NCI-H510A treated with DMSO at 0.1 percent for 48 hours (cell line): ENCODE results near the gene MED25.
A peak's percentile ranks its signal among the peaks of the same experiment; 100 is the strongest.

Experiments used
- DNase-seq: peaks from one replicate; lab custom pipeline; 2025; lab: John Stamatoyannopoulos, UW

The MED25 gene

GRCh38 chr19:49799271-49799797 is 18.8 kb upstream of the MED25 start:
- no peak for DNase-seq

GRCh38 chr19:49799798-49800376 is 18.2 kb upstream of the MED25 start:
- peak; percentile 2 for DNase-seq

GRCh38 chr19:49800771-49801170 is 17.3 kb upstream of the MED25 start:
- DNase-seq = no peak

GRCh38 chr19:49801401-49801888 is 16.6 kb upstream of the MED25 start:
- DNase-seq = no peak

GRCh38 chr19:49801966-49802661 is 16.0 kb upstream of the MED25 start:
- peak; percentile 89 for DNase-seq

- peak; percentile 81 for DNase-seq
Measured at GRCh38 chr19:49802836-49803528, 15.1 kb upstream of the MED25 start.

- no peak for DNase-seq
Measured at GRCh38 chr19:49803529-49803856, 14.6 kb upstream of the MED25 start.

GRCh38 chr19:49805822-49806619 is 12.1 kb upstream of the MED25 start:
- no peak for DNase-seq

- DNase-seq = no peak
Measured at GRCh38 chr19:49806620-49806959, 11.5 kb upstream of the MED25 start.

- DNase-seq = no peak
Measured at GRCh38 chr19:49807058-49807903, 10.8 kb upstream of the MED25 start.

GRCh38 chr19:49807904-49808675 is 10.0 kb upstream of the MED25 start:
- DNase-seq = no peak

- peak; percentile 58 for DNase-seq
Measured at GRCh38 chr19:49808711-49809159, 9.4 kb upstream of the MED25 start.

- DNase-seq = peak; percentile 34
Measured at GRCh38 chr19:49809160-49809940, 8.7 kb upstream of the MED25 start.

GRCh38 chr19:49809941-49810389 is 8.1 kb upstream of the MED25 start:
- DNase-seq = no peak

- DNase-seq = no peak
Measured at GRCh38 chr19:49811328-49811727, 6.8 kb upstream of the MED25 start.

GRCh38 chr19:49812452-49812996 is 5.6 kb upstream of the MED25 start:
- DNase-seq = no peak

GRCh38 chr19:49812997-49813861 is 4.9 kb upstream of the MED25 start, which contains the start of gene FUZ:
FUZ (minus strand) TSS chr19:49813292; CDS start chr19:49813106, 186 bp downstream.
- peak; percentile 98 for DNase-seq

- peak; percentile 49 for DNase-seq
Measured at GRCh38 chr19:49814010-49814409, 4.1 kb upstream of the MED25 start.
